ENCODE measurements around the gene FLNA. TPM values are rescaled to one million over a fixed set of nuclear protein-coding genes. Genes with fewer than 3 reads are reported as not detected.

Gene FLNA
- total RNA-seq, 1 donor from 2014 or later = 76.6 TPM

GRCh38 chrX:154376774-154377173 is 2.3 kb upstream of the FLNA start:
- DNase-seq (ENCODE audit: low spot score) (no peak), ATAC-seq (no peak)

- DNase-seq (ENCODE audit: low spot score) (no peak), ATAC-seq (no peak)
Measured at GRCh38 chrX:154375156-154375504, 696 bp upstream of the FLNA start.

GRCh38 chrX:154373340-154374306 is 811 bp downstream of the FLNA start:
- ATAC-seq (peak; percentile 47), DNase-seq (ENCODE audit: low spot score) (peak; percentile 63)

GRCh38 chrX:154372612-154373022 is 1.8 kb downstream of the FLNA start:
- DNase-seq (ENCODE audit: low spot score) (no peak), ATAC-seq (no peak)

GRCh38 chrX:154371789-154372300 is 2.6 kb downstream of the FLNA start:
- ATAC-seq = no peak
- DNase-seq (ENCODE audit: low spot score) = no peak

GRCh38 chrX:154371017-154371788 is 3.2 kb downstream of the FLNA start:
- peak; percentile 79 for ATAC-seq
- peak; percentile 89 for DNase-seq (ENCODE audit: low spot score)

GRCh38 chrX:154370300-154371016 is 4.0 kb downstream of the FLNA start:
- ATAC-seq (no peak), DNase-seq (ENCODE audit: low spot score) (no peak)

GRCh38 chrX:154369449-154370299 is 4.8 kb downstream of the FLNA start:
- ATAC-seq (no peak), DNase-seq (ENCODE audit: low spot score) (no peak)

GRCh38 chrX:154368630-154369448 is 5.6 kb downstream of the FLNA start:
- DNase-seq (ENCODE audit: low spot score) (no peak), ATAC-seq (no peak)

GRCh38 chrX:154367474-154368308 is 6.7 kb downstream of the FLNA start:
- ATAC-seq = no peak

GRCh38 chrX:154366666-154367055 is 7.8 kb downstream of the FLNA start:
- DNase-seq (ENCODE audit: low spot score) = peak; percentile 81
- peak; percentile 67 for ATAC-seq

More at GRCh38 chrX:154367474-154368308, 6.7 kb downstream of the FLNA start:
- DNase-seq (ENCODE audit: low spot score) = no peak

- DNase-seq (ENCODE audit: low spot score) (no peak), ATAC-seq (no peak)
Measured at GRCh38 chrX:154365997-154366665, 8.3 kb downstream of the FLNA start.

- DNase-seq (ENCODE audit: low spot score) (no peak), ATAC-seq (no peak)
Measured at GRCh38 chrX:154365052-154365600, 9.3 kb downstream of the FLNA start.

- no peak for DNase-seq (ENCODE audit: low spot score)
- no peak for ATAC-seq
Measured at GRCh38 chrX:154363706-154364439, 10.6 kb downstream of the FLNA start.

- ATAC-seq (no peak), DNase-seq (ENCODE audit: low spot score) (no peak)
Measured at GRCh38 chrX:154362085-154362742, 12.2 kb downstream of the FLNA start.

GRCh38 chrX:154360155-154360713 is 14.2 kb downstream of the FLNA start:
- no peak for ATAC-seq
- no peak for DNase-seq (ENCODE audit: low spot score)
